H54 (cell line): Measurements from ENCODE around the gene ARHGAP8.

Experiments used
- DNase-seq: peaks from one replicate; pipeline ENCODE4 v3.0.0; 2011; ENCODE audit warnings: low spot score, mixed read lengths; ENCODE audit not compliant: insufficient read length
- FAIRE-seq: peaks from 3 replicates; lab custom pipeline; 2011; peaks lifted over from hg19 to GRCh38; lab: Jason Lieb, UNC
- POLR2A ChIP-seq: IDR thresholded peaks from 2 replicates; pipeline ENCODE4 v1.6.1; 2011; ENCODE audit warnings: low read depth, mild to moderate bottlenecking, low read length

Gene ARHGAP8

DNA sequence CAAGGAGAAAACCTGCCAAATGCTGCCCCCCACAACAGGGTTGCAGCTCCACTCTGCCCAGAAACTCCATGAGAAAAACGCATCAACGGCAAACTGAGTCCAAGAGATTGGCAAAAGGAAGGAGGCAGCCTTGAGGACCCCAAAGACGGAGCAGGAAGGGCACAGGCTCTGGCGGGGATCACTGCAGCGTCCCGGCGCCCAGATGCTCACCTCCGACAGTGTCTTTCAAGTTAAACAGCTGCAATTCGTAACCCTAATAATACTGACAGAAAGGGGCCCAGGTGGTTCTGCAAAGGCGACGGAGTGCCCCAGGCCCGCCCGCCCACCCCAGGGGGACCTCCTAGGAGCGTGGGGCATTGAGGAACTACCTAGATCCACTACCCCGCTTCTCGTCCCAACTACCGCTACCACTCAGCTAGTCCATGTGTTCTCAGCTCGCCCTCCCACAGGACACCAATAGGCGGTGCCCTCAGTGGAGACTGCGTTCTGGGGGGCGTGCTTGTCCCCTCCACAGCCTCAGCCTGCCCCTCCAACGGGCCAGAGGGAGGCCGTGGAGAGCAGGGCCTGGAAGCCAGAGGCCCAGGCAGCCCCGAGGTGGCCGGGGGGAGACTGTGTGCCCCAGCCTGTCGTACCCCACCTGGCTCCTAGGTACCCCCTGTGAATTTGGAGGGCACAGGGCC is 130.0 kb downstream of the ARHGAP8 start:
- DNase-seq (no peak), FAIRE-seq (no peak)
- TF ChIP-seq POLR2A = no peak

DNA sequence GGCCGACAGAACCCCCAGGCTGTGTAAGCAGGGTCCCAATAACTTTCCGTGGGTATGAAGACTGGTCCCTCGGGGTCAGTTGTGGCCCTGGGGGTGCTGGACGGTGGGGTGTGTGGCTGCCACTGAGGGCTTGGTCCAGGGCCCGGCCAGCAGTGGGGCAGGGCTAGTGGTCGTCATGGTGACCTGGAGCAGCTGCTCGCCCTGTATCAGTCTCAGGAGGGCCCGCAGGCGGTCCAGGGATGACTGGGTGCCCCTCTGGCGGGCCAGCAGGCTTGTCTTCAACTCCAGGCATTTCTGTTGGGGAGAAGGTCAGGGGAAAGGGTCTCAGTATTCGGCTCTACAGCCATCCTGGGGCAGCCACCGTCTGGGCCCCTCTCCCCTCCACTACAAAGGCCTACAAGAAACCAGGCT is 130.6 kb downstream of the ARHGAP8 start:
- no peak for TF ChIP-seq POLR2A
- DNase-seq (no peak), FAIRE-seq (no peak)

DNA sequence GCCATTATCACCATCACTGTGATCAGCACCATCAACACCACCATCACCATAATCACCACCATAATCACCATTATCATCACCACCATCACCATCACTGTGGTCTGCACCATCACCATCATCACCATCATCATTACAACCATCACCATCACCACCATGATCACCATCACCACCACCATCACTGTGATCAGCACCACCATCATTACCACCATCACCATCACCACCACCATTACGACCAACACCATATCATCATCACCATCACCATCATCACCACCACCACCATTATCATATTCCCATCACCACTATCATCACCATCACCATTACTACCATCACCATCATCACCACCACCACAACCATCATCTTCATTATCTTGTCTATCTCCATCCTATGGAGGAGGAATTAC is 132.2 kb downstream of the ARHGAP8 start:
- no peak for DNase-seq
- TF ChIP-seq POLR2A = no peak
- FAIRE-seq = no peak

DNA sequence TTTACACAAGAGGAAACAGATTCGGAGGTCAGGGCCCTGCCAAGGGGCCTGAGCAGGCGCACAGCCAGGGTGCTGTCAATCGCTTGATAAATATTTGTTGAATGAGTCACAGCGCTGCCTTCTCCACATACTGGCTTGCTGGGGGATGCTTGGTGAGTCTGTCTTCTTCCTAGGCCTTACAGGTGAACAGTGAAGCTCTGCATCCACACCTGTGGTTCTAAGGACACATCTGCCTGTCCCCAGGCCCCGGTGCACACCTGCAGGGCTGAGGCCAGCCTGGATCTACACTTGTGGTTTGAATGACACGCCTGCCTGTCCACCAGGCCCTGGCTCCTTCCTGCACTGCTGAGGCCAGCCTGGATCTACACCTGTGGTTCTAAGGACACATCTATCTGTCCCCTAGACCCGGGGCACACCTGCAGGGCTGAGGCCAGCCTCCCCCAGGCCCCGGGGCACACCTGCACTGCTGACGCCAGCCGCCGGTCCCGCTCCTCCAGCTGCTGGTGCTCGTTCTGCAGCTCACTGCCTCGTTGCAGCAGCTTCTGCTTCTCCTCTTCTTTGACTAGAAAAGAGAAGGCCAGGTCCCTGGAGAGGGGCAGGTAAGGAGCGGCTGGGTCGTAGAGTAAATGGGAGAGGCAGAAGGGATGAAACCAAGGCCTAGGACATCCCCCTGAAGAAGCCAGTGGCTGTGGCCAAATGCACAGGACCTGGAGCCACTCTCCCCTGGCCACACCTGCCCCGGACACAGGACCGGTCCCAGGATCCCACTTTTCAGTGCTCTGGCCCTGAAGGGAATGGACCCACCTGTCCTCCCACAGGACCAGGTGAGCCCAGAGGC is 132.8 kb downstream of the ARHGAP8 start:
- FAIRE-seq (no peak), DNase-seq (no peak)
- no peak for TF ChIP-seq POLR2A

DNA sequence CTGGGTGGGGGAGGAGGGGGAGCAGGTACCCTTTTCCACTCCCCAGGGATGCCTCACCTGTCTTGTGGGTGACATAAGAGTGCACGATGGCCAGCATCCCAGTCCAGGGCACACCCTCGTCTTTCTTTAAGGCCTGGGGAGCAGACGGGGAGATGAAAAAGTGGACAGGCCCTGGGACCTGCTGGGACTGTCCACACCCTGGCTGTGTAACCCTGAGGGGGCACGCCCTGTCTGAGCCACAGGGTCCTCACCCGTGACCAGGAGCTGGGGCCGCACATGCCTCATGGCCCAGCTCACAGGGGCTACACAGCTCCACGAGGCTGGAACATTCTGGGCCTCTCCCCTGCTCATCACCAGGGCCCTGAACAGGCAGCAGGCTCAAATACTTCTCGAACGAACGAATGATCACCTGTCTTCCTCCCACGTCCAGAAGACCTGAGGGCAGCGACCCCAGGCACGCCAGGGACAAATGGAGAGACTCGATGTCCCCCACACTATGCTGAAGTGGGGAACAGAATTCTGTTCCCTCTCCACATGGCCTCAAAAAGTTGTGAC is 133.5 kb downstream of the ARHGAP8 start:
- no peak for DNase-seq
- no peak for FAIRE-seq
- TF ChIP-seq POLR2A = no peak

DNA sequence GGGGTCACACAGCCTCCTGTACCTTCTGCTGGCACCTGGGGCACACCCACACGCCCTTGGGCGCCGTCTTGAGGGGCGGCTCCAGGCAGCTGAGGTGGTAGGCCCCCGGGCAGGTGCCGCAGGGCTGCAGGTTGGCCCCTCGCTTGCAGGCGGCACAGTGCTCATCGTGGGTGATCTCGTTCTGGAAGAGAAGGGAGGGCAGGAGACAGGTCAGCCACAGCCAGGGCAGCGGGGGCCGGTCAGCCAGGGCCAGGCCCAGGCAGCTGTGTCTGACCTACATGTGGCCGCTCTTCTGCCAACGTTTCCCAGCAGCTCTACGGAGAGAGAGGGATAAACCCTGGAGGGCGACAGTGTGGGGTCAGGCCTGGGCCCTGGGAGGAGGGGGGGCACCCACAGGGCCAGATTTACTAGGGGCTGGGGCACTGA is 135.6 kb downstream of the ARHGAP8 start:
- TF ChIP-seq POLR2A = no peak
- FAIRE-seq (no peak), DNase-seq (no peak)

DNA sequence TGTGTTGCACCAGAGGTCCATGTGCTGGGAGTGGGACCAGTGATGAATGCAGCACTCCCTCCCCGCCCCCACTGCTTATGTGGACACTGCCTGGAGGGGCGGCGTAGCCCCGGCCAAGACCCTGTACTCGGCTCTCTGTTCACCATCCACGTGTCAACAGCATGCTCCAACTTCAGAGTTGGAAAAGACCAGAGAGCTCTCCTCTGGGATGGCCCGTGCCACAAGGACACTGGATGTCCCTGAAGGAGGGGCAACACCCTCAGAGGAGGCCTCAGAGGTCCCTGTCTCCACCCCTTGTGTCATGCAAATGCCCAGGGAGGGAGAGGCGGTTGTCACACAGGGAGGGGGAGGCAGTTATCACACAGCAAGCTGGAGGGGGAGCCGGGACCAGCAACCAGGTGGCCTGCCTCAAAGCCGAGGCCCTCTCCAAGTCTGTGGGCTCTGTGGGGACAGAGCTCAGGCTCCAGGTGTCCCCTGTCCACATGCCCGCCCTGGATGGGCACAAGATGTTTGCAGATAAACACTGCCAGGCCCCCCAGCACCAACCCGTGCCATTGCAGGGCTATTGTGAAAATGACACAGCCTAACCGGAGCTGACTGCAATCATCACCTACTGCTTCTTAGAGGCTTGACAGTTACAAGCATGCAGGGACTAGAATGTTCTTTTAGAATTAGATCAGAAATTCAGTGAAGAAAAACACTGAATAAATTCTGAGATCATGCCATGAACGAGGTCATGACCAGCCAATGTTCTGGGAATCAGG is 136.3 kb downstream of the ARHGAP8 start:
- no peak for TF ChIP-seq POLR2A
- DNase-seq (no peak), FAIRE-seq (no peak)

DNA sequence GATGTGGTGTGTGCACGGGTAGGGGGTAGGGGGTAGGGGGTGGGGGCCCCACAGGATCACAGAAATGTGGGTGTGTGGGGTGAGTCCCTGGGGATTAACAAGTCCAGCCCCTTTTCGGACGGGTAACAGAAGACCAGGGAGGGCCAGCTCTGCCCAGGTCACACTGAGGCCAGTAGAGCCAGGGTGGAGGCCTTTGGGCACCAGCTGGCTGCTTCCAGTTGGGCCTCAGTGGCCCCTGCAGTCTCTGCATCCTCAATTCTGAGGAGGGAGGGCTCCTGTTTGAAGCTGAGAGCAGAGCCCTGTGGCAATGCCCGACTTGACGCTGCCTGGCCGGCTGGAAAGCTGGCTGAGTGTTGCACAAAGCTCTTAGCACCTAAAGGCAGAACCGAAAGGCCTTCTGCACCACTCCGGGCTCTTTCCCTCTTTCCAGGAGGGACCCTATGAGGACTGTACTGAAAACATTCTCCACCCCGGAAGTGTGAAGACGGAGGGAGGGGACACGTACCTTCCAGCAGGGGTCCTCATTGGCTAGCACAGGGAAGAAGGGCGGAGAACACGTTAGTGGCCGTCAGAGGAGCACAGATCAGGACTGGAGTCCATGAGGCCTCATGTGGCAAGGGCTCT is 137.0 kb downstream of the ARHGAP8 start:
- TF ChIP-seq POLR2A = no peak
- no peak for DNase-seq
- no peak for FAIRE-seq

DNA sequence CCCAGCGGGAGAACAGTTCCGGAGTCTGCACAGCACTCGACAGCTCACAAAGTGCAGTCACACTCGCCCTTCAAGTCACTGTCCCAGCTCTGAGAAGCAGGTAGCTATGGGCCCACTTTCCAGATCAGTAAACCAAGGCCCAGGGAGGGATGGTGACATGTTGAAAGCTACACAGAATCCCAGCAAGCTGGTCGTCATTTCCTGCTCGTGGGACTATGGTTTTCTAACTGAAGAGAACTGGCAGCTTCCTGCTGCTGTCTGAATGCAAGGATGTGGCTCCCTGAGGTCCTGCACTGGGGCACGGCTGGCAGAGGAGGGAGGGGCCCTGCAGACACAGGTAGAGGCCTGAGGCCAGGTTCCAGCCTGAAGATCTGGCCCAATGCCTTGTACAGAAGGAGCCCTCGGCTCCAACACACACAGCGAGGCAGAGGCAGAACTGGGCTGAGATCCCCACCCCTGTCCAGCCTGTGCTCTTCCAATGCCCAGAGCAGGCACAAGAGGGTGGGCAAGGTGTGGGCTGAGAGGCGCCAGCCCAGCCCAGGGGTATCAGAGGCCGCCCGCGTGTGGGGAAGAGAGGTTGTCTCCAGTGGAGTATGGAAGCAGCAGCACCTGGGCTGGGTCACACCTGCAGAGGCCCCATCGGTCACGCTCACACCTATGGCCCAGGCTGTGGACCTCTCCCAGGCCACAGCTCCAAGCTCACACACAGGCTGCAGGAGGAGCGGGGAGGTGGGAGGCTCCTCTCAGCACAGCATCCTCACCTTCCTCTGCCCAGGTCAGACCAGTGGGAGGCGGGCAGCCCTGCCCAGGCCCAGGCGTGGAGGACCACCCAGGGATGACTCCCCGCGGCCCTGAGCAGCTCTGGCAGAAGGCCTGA is 138.3 kb downstream of the ARHGAP8 start:
- DNase-seq (no peak), FAIRE-seq (no peak)
- no peak for TF ChIP-seq POLR2A

DNA sequence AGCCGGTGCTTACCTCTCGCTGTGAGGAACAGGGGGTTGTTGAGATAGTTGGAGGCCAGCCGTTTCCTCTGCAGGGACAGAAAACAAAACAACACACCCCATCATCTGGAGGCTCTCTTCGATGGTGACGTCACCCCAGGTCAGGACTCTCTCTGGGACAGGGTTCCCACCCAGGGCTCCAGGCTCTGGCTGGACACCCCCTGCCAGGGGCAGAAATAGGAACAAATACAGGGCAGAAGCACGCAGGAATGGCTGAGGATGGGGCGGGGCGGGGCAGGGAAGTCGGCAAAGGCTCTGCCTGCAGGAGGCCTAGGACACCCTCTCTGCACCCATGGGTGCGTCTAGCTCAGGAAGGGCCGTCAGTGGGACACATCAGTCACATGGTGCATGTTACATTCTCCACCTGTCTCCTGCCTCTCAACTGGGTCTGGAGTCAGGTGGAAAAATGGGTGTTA is 138.9 kb downstream of the ARHGAP8 start:
- FAIRE-seq (no peak), DNase-seq (no peak)
- TF ChIP-seq POLR2A = no peak

DNA sequence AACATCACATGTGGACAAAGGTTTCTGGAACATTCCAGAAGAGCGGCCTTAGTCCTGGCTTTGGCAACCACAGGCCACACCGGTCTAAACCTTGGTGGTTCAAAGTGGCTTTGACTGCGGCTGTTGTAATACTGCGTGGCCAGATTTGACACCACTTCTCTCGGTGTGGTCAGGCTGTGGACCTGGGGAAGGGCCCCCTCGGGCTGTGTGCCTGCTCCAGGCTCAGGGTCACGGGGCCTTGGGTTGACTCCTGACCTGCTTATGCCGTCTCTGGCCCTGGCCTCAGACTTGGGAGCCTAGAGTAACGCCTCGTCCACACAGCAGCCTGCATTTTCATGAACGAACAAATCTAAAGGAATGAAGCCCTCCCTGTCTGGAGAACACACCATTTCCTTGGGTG is 139.4 kb downstream of the ARHGAP8 start:
- FAIRE-seq = no peak
- TF ChIP-seq POLR2A = no peak
- no peak for DNase-seq

DNA sequence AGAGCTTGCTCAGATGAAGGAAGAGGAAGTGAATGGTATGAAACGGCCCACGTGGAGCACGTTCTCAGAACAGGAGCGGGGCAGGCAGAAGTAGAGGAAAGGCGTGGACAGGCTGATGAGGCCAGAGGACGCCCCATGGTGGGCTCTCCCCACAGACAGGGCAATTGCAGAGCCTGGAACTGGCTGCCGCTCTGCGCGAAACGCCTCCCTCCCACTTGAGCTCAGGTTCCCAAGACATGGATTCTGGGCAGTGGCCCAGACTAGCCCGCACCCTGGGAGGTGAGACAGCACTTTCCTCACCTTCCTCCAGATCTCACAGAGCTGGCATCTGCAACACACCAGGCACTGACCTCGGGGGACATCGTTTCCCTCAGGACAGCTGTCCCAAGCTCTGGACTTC is 139.9 kb downstream of the ARHGAP8 start:
- no peak for FAIRE-seq
- no peak for TF ChIP-seq POLR2A

More for the DNA sequence above, 139.9 kb downstream of the ARHGAP8 start:
- DNase-seq = no peak
